ENCODE data around the gene KAT8.

DNA sequence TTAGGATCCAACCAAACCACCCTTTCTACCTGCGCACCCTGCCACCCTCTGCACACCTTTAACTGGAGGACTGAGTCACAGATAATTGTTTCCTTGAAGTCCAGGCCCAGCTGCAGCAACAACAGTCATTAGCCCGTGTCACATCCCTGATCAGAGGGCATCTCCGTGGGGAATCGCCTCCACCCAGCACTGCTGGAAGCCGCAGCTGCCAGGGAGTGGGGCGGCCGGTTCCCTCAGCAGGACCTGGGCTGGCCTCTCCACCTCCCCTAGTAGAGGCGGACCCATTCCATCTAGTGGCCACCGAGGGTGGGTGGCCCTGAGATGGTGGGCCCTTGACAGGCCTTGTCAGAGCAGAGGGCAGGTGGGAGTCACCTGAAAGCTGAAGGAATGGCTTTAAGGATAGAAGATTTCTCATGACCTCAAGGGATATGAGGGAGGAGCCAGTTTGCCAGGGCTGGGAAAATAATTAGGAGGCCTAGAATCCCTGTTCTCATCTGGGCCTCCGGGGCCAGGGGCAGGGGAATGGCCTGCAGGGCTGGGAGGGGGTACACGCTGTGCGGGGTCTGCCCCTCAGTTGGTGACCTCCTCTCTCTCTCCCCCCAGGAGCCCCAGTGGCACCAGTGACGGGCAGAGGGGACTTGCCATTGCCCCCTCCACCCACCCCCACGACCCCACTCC is 35.0 kb upstream of the KAT8 start:
- TF ChIP-seq MAZ (IDR thresholded peaks at IDR 0.05; ENCODE audit: borderline replicate concordance, low read depth, low read length) (no peak), MXI1 (IDR thresholded peaks at IDR 0.05; ENCODE audit: borderline replicate concordance, low read depth, low read length) (no peak), RAD21 (IDR thresholded peaks at IDR 0.05; ENCODE audit: low read length) (no peak), POLR2A (IDR thresholded peaks at IDR 0.05; ENCODE audit: low read depth, low read length) (no peak), SMC3 (IDR thresholded peaks at IDR 0.05; ENCODE audit: low read depth, low read length) (no peak), FOS (IDR thresholded peaks at IDR 0.05; ENCODE audit: low read depth, low read length) (no peak), RFX5 (IDR thresholded peaks at IDR 0.05; ENCODE audit: low read depth, low read length) (no peak), CHD1 (IDR thresholded peaks at IDR 0.05; ENCODE audit: low read depth, low read length) (no peak)
- TF ChIP-seq, protein P1, sequence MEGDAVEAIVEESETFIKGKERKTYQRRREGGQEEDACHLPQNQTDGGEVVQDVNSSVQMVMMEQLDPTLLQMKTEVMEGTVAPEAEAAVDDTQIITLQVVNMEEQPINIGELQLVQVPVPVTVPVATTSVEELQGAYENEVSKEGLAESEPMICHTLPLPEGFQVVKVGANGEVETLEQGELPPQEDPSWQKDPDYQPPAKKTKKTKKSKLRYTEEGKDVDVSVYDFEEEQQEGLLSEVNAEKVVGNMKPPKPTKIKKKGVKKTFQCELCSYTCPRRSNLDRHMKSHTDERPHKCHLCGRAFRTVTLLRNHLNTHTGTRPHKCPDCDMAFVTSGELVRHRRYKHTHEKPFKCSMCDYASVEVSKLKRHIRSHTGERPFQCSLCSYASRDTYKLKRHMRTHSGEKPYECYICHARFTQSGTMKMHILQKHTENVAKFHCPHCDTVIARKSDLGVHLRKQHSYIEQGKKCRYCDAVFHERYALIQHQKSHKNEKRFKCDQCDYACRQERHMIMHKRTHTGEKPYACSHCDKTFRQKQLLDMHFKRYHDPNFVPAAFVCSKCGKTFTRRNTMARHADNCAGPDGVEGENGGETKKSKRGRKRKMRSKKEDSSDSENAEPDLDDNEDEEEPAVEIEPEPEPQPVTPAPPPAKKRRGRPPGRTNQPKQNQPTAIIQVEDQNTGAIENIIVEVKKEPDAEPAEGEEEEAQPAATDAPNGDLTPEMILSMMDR (conservative IDR thresholded peaks at IDR 0.05; ENCODE audit: low read depth, low read length), result no peak
- TF ChIP-seq, protein P2, sequence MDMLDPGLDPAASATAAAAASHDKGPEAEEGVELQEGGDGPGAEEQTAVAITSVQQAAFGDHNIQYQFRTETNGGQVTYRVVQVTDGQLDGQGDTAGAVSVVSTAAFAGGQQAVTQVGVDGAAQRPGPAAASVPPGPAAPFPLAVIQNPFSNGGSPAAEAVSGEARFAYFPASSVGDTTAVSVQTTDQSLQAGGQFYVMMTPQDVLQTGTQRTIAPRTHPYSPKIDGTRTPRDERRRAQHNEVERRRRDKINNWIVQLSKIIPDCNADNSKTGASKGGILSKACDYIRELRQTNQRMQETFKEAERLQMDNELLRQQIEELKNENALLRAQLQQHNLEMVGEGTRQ (IDR thresholded peaks at IDR 0.05; ENCODE audit: low read depth, low read length), result no peak
- TF ChIP-seq, protein P3, sequence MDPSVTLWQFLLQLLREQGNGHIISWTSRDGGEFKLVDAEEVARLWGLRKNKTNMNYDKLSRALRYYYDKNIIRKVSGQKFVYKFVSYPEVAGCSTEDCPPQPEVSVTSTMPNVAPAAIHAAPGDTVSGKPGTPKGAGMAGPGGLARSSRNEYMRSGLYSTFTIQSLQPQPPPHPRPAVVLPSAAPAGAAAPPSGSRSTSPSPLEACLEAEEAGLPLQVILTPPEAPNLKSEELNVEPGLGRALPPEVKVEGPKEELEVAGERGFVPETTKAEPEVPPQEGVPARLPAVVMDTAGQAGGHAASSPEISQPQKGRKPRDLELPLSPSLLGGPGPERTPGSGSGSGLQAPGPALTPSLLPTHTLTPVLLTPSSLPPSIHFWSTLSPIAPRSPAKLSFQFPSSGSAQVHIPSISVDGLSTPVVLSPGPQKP (IDR thresholded peaks at IDR 0.05; ENCODE audit: borderline replicate concordance, low read depth, low read length), result no peak
